Vagina (tissue), 2 donors: ENCODE results near the gene GTPBP4.

Experiments used
- POLR2AphosphoS5 ChIP-seq, 2 donors: sonication (generic); formaldehyde crosslinking; IDR thresholded peaks; one replicate each; pipeline ENCODE4 v1.9.0; 2017; ENCODE audit warnings: antibody characterized with exemption in 2 of 2, mild to moderate bottlenecking in 2 of 2, low read depth in 1 of 2; ENCODE audit not compliant: insufficient read depth in 1 of 2
- TF ChIP-seq, protein P1 (sequence below), 3 experiments: fragments of 450-650 bp in 2 of 3; fragments of 200-600 bp in 1 of 3; sonication (generic) in 1 of 3; IDR thresholded peaks; one replicate each; pipeline ENCODE4 v1.5.1; 2017 to 2019; ENCODE audit warnings: antibody characterized with exemption in 3 of 3, mild to moderate bottlenecking in 2 of 3, moderate library complexity in 2 of 3

GRCh38 chr10:969473-970150 lies 18.6 kb upstream of the GTPBP4 start:
- TF ChIP-seq, protein P1, sequence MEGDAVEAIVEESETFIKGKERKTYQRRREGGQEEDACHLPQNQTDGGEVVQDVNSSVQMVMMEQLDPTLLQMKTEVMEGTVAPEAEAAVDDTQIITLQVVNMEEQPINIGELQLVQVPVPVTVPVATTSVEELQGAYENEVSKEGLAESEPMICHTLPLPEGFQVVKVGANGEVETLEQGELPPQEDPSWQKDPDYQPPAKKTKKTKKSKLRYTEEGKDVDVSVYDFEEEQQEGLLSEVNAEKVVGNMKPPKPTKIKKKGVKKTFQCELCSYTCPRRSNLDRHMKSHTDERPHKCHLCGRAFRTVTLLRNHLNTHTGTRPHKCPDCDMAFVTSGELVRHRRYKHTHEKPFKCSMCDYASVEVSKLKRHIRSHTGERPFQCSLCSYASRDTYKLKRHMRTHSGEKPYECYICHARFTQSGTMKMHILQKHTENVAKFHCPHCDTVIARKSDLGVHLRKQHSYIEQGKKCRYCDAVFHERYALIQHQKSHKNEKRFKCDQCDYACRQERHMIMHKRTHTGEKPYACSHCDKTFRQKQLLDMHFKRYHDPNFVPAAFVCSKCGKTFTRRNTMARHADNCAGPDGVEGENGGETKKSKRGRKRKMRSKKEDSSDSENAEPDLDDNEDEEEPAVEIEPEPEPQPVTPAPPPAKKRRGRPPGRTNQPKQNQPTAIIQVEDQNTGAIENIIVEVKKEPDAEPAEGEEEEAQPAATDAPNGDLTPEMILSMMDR (IDR thresholded peaks at IDR 0.05): no peak
- no peak for TF ChIP-seq POLR2AphosphoS5 (IDR thresholded peaks at IDR 0.05; ENCODE audit: insufficient read depth in 1 of 2, low read depth in 1 of 2)
